ENCODE results near the gene SYNE4. TPM values are rescaled to one million over a fixed set of nuclear protein-coding genes. Genes with fewer than 3 reads are reported as not detected.
A peak's percentile ranks its signal among the peaks of the same experiment; 100 is the strongest.

The SYNE4 gene
- total and polyA plus RNA-seq, 9 of the 15 experiments (the other 6 are each of a cell fraction or from before 2014, with no cell fraction given) = 0.03 to 0.65 (median 0.29) TPM

- TF ChIP-seq CTCF (IDR thresholded peaks at IDR 0.05 in 2 of 3, conservative IDR thresholded peaks at IDR 0.05 in 1 of 3; ENCODE audit: insufficient read depth in 2 of 3, low read depth in 1 of 3, low read length in 3 of 3) (peak in 2 of 3 experiments; percentile 3 to 14; a peak in 1 of 6 replicates), HDAC8 (tag; IDR thresholded peaks at IDR 0.05) (peak; percentile 60; the same call in 1 of the 2 replicates), ZNF280A (IDR thresholded peaks at IDR 0.05; ENCODE audit: low read depth, partially characterized antibody) (no peak), NR1H2 (CRISPR knock-in tag; IDR thresholded peaks at IDR 0.05) (no peak), ZFP1 (CRISPR knock-in tag; IDR thresholded peaks at IDR 0.05) (no peak), TCFL5 (CRISPR knock-in tag; conservative IDR thresholded peaks at IDR 0.05) (no peak), ATF7 (IDR thresholded peaks at IDR 0.05) (peak; percentile 85), ZC3H4 (CRISPR knock-in tag; IDR thresholded peaks at IDR 0.05; ENCODE audit: borderline replicate concordance) (no peak), SREBF1 (IDR thresholded peaks at IDR 0.05; ENCODE audit: borderline replicate concordance, low read depth, low read length) (no peak), ZHX1 (conservative IDR thresholded peaks at IDR 0.05; ENCODE audit: low read length) (no peak), POLR3G (IDR thresholded peaks at IDR 0.05; ENCODE audit: extremely low read depth, insufficient read length, insufficient replicate concordance) (no peak), PHB (CRISPR knock-in tag; IDR thresholded peaks at IDR 0.05) (no peak), PREB (CRISPR knock-in tag; IDR thresholded peaks at IDR 0.05) (no peak), NR4A1 (CRISPR knock-in tag; IDR thresholded peaks at IDR 0.05) (no peak), NR4A1 (tag; IDR thresholded peaks at IDR 0.05) (0 out of 2 replicates have a peak, but pooled peaks have one; percentile 46), MNT (conservative IDR thresholded peaks at IDR 0.05) (peak; percentile 73 to 92), TEAD1 (CRISPR knock-in tag; IDR thresholded peaks at IDR 0.05) (no peak; a peak in 1 of 4 replicates)
Observed at GRCh38 chr19:35995048-35995993, 13.3 kb downstream of the SYNE4 start, which contains the start of gene SDHAF1 (continued).

All from K562 (cell line).